K562 (cell line): ENCODE results near the gene RLN1. TPM values are rescaled to one million over a fixed set of nuclear protein-coding genes. Genes with fewer than 3 reads are reported as not detected.

ENCODE experiments used
- ATAC-seq: fragments of 200-7000 bp; cut with Tn5 transposase; 3 replicates; pipeline ENCODE4 v1.9.1; 2020; ENCODE audit warnings: moderate library complexity
- BruUV-seq: library from RNA; stranded (reverse); fragments of 400-500 nt; replicated peaks from 2 replicates; lab custom pipeline; 2021; lab: Mats Ljungman, UMichigan
- CTCF ChIA-PET: fragments of 300-600 bp; formaldehyde crosslinking; extraction: SDS; loops from one replicate; lab custom pipeline; 2021; ENCODE audit warnings: low intra/inter-chr PET ratio; lab: Yijun Ruan, JAX
- POLR2A ChIA-PET: fragments of 300-600, 350-650 bp; sonication (Branson Sonifier 250); formaldehyde crosslinking; extraction: SDS; loops from one replicate; lab custom pipeline; 2021; ENCODE audit warnings: antibody characterized with exemption, inconsistent platforms; lab: Yijun Ruan, JAX
- DNase-seq, 4 experiments: peaks; one replicate each; pipeline versions ENCODE4 v3.0.0 to v3.0.0-alpha.2; 2011 to 2018; ENCODE audit warnings: low spot score in 3 of 4, mixed read lengths in 3 of 4; ENCODE audit errors: extremely low read depth in 1 of 4
- FAIRE-seq: peaks from 2 replicates; lab custom pipeline; 2011; peaks lifted over from hg19 to GRCh38; lab: Jason Lieb, UNC
- H2AFZ ChIP-seq: 2 replicates; pipeline ENCODE4 v1.6.0; 2011; ENCODE audit warnings: low read depth, low read length, control low read depth, inconsistent platforms
- H3K27ac ChIP-seq: fragments of 200-600 bp; 3 replicates; pipeline ENCODE4 v1.8.0; 2011; ENCODE audit warnings: low read depth, mild to moderate bottlenecking, control low read depth, inconsistent platforms, low read length, moderate library complexity, mixed read lengths; ENCODE audit errors: extremely low read depth
- H3K27me3 ChIP-seq, 2 experiments: fragments of 300-600 bp in 1 of 2; 2 replicates in 1 of 2; 3 replicates in 1 of 2; pipeline versions ENCODE4 v1.6.0 to v1.8.0; 2011; ENCODE audit warnings: inconsistent platforms in 2 of 2, low read length in 2 of 2, mild to moderate bottlenecking in 1 of 2, mixed read lengths in 1 of 2, moderate library complexity in 1 of 2; ENCODE audit not compliant: control insufficient read depth in 2 of 2, insufficient read depth in 2 of 2
- H3K36me3 ChIP-seq: fragments of 300-600 bp; 3 replicates; pipeline ENCODE4 v1.8.0; 2011; ENCODE audit warnings: mild to moderate bottlenecking, low read length, inconsistent platforms; ENCODE audit not compliant: control insufficient read depth, insufficient read depth
- H3K4me1 ChIP-seq, 2 experiments: fragments of 200-600 bp in 1 of 2; replicated peaks in 1 of 2; 2 replicates in 1 of 2; 3 replicates in 1 of 2; pipeline versions ENCODE4 v1.5.1 to v1.8.0; 2011; ENCODE audit warnings: inconsistent platforms in 2 of 2, low read length in 2 of 2, mild to moderate bottlenecking in 1 of 2, mixed read lengths in 1 of 2, moderate library complexity in 1 of 2; ENCODE audit not compliant: control insufficient read depth in 2 of 2, insufficient read depth in 2 of 2
- H3K4me2 ChIP-seq: 2 replicates; pipeline ENCODE4 v1.6.1; 2011; ENCODE audit warnings: low read length, control low read depth, inconsistent platforms, mixed read lengths; ENCODE audit not compliant: insufficient read depth
- H3K4me3 ChIP-seq: fragments of 200-600 bp; sonication (generic), shearing (Covaris generic); 2 replicates; pipeline ENCODE4 v1.5.1; 2016; ENCODE audit warnings: control low read depth, inconsistent platforms
- H3K79me2 ChIP-seq: fragments of 200-600 bp; 3 replicates; pipeline ENCODE4 v1.8.0; 2011; ENCODE audit warnings: low read length, inconsistent platforms; ENCODE audit not compliant: control insufficient read depth, insufficient read depth
- H3K9ac ChIP-seq, 2 experiments: 2 replicates each; pipeline versions ENCODE4 v1.6.0 to v1.6.1; 2011; ENCODE audit warnings: low read depth in 2 of 2, low read length in 2 of 2, control low read depth in 1 of 2, inconsistent platforms in 1 of 2, mild to moderate bottlenecking in 1 of 2, mixed read lengths in 1 of 2; ENCODE audit not compliant: insufficient read depth in 1 of 2
- H3K9me1 ChIP-seq: one replicate; pipeline ENCODE4 v1.6.0; 2011; ENCODE audit warnings: inconsistent platforms, mild to moderate bottlenecking, low read length, moderate library complexity; ENCODE audit not compliant: control insufficient read depth, insufficient read depth
- H3K9me3 ChIP-seq: replicated peaks from 2 replicates; pipeline ENCODE4 v1.5.1; 2011; ENCODE audit warnings: low read depth, low read length, inconsistent platforms; ENCODE audit not compliant: control insufficient read depth, insufficient read depth
- H4K20me1 ChIP-seq: replicated peaks from 2 replicates; pipeline ENCODE4 v1.6.1; 2011; ENCODE audit warnings: low read length, inconsistent platforms, mixed read lengths; ENCODE audit not compliant: control insufficient read depth, insufficient read depth
- ARNT ChIP-seq, 2 experiments: fragments of 450-650 bp; IDR thresholded peaks; 2 replicates each; pipeline ENCODE4 v1.6.1; 2016; ENCODE audit warnings: mild to moderate bottlenecking in 1 of 2
- CREM ChIP-seq: IDR thresholded peaks from 2 replicates; pipeline ENCODE4 v1.6.1; 2014; ENCODE audit warnings: antibody characterized with exemption, low read depth
- HDAC6 ChIP-seq: IDR thresholded peaks from 2 replicates; pipeline ENCODE4 v1.6.1; 2012; ENCODE audit warnings: low read depth, mild to moderate bottlenecking, control low read depth, inconsistent platforms, low read length, moderate library complexity
- HOXB6 ChIP-seq: fragments of 250-450 bp; sonication (Bioruptor Pico); IDR thresholded peaks from 2 replicates; pipeline ENCODE4 v1.5.1; 2022; ENCODE audit warnings: mild to moderate bottlenecking, borderline replicate concordance
- MYBL2 ChIP-seq, 2 experiments: fragments of 450-650 bp in 1 of 2; sonication (generic) in 1 of 2; formaldehyde crosslinking in 1 of 2; IDR thresholded peaks; 2 replicates each; pipeline versions ENCODE4 v1.6.1 to v1.8.1; 2017 to 2022; ENCODE audit warnings: borderline replicate concordance in 1 of 2, inconsistent platforms in 1 of 2, low read depth in 1 of 2, mild to moderate bottlenecking in 1 of 2, missing genetic modification reagents in 1 of 2, moderate library complexity in 1 of 2
- NELFE ChIP-seq: IDR thresholded peaks from 2 replicates; pipeline ENCODE4 v1.6.1; 2011; ENCODE audit warnings: mild to moderate bottlenecking; ENCODE audit not compliant: insufficient read depth, insufficient read length
- NFIC ChIP-seq: fragments of 450-650 bp; IDR thresholded peaks from 2 replicates; pipeline ENCODE4 v1.6.1; 2017; ENCODE audit warnings: mild to moderate bottlenecking, inconsistent platforms
- RBM39 ChIP-seq: fragments of 200-400 bp; formaldehyde crosslinking; optimal IDR thresholded peaks from 2 replicates; pipeline ENCODE3; 2018; ENCODE audit warnings: low read depth, low read length
- SRSF9 ChIP-seq: fragments of 200-400 bp; formaldehyde crosslinking; IDR thresholded peaks from 2 replicates; pipeline ENCODE4 v1.6.1; 2017; ENCODE audit warnings: low read depth, low read length, borderline replicate concordance
- TAL1 ChIP-seq: fragments of 450-650 bp; IDR thresholded peaks from 2 replicates; pipeline ENCODE4 v1.6.1; 2016; ENCODE audit warnings: mild to moderate bottlenecking
- in situ Hi-C: fragments of 300-500 bp; cut with MboI; formaldehyde crosslinking; loops from 4 replicates; pipeline ENCODE4 v1.15.0; 2018; ENCODE audit warnings: inconsistent platforms, mixed read lengths
- intact Hi-C: fragments of 100-400 bp; cut with micrococcal nuclease; formaldehyde crosslinking; loops from 2 replicates; pipeline ENCODE4 v1.14.2; 2022
- polyA plus RNA-seq, 8 experiments: library from polyadenylated mRNA; depleted of rRNA in 4 of 8; stranded (reverse) in 5 of 8; unstranded in 3 of 8; fragments of >200 nt; fragmentation: Nextera tagmentation in 2 of 8; fragmentation: Illumina TruSeq in 1 of 8; extraction: Ambion mirVana in 2 of 8; extraction: Trizol in 1 of 8; gene quantifications; 2 replicates each; pipeline versions ENCODE4 v1.2.1 to v1.2.3, GENCODE V29; 2011 to 2014; ENCODE audit warnings: inconsistent platforms in 1 of 8, missing spikeins in 1 of 8
- total RNA-seq, 7 experiments: library from RNA; depleted of rRNA in 6 of 7; stranded (reverse); fragments of >200 nt in 6 of 7; fragmentation: Illumina TruSeq in 2 of 7; extraction: Trizol in 2 of 7; gene quantifications; 2 replicates each; pipeline versions ENCODE4 v1.2.1 to v1.2.3, GENCODE V29; 2011 to 2021; ENCODE audit warnings: low replicate concordance in 1 of 7
- TF ChIP-seq, protein P1 (sequence below): fragments of 250-450 bp; sonication (Bioruptor Pico); IDR thresholded peaks from 2 replicates; pipeline ENCODE4 v1.5.0; 2022; ENCODE audit warnings: mild to moderate bottlenecking
- TF ChIP-seq, protein P2 (sequence below): sonication (generic); formaldehyde crosslinking; IDR thresholded peaks from 2 replicates; pipeline ENCODE4 v1.8.1; 2023; ENCODE audit warnings: mild to moderate bottlenecking, missing genetic modification reagents
- TF ChIP-seq, protein P3 (sequence below): sonication (generic); formaldehyde crosslinking; IDR thresholded peaks from 2 replicates; pipeline ENCODE4 v1.8.1; 2022; ENCODE audit warnings: missing genetic modification reagents
- TF ChIP-seq, protein P4 (sequence below): fragments of 450-650 bp; IDR thresholded peaks from 2 replicates; pipeline ENCODE4 v1.6.1; 2016; ENCODE audit warnings: missing biosample characterization, missing genetic modification characterization
- TF ChIP-seq, protein P5 (sequence below): IDR thresholded peaks from 2 replicates; pipeline ENCODE4 v1.6.1; 2016; ENCODE audit warnings: missing genetic modification characterization, missing compliant biosample characterization

Gene RLN1
- total and polyA plus RNA-seq, 9 of the 15 experiments (the other 6 are each of a cell fraction or from before 2014, with no cell fraction given) = not detected

DNA sequence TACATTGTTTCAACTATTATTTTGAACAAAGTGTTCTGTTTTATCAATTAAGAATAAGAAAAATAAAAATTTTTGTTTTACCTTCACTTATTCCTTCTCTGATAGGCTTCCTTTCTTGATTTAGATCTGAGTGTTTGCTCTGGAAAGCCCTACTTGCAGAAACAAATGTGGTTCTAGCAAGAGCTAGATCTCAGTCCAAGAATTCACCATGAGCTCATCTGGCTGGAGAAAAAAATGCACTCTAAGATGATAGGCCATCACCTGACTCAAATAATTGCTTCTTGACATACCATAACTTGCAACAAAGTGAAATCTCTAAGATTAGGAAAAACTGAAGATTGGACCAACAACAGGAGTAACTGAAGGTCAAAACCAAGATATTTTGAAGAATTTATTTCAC, 28.8 kb downstream of the RLN1 start:
- Histone ChIP-seq H2AFZ (no peak overlapping the region), H3K79me2 (no peaks in the 10 kb centered on the region), H3K9me1 (no peaks in the 10 kb centered on the region), H3K9me3 (no peaks in the 10 kb centered on the region), H3K4me2 (no peak overlapping the region), H4K20me1 (no peaks in the 10 kb centered on the region), H3K9ac (no peak overlapping the region), H3K36me3 (no peaks in the 10 kb centered on the region), H3K4me1 (no peaks in the 10 kb centered on the region), H3K27ac (no peak overlapping the region), H3K4me3 (no peak overlapping the region), H3K27me3 (no peaks in the 10 kb centered on the region)
- in situ Hi-C loops = no loop called here
- ATAC-seq (no peak), FAIRE-seq (no peak), DNase-seq (no peak)
- BruUV-seq = no TSS peak
- intact Hi-C loops = no loop called here
- ChIA-PET POLR2A (no interaction called here), CTCF (no interaction called here)
- TF ChIP-seq, protein P1, sequence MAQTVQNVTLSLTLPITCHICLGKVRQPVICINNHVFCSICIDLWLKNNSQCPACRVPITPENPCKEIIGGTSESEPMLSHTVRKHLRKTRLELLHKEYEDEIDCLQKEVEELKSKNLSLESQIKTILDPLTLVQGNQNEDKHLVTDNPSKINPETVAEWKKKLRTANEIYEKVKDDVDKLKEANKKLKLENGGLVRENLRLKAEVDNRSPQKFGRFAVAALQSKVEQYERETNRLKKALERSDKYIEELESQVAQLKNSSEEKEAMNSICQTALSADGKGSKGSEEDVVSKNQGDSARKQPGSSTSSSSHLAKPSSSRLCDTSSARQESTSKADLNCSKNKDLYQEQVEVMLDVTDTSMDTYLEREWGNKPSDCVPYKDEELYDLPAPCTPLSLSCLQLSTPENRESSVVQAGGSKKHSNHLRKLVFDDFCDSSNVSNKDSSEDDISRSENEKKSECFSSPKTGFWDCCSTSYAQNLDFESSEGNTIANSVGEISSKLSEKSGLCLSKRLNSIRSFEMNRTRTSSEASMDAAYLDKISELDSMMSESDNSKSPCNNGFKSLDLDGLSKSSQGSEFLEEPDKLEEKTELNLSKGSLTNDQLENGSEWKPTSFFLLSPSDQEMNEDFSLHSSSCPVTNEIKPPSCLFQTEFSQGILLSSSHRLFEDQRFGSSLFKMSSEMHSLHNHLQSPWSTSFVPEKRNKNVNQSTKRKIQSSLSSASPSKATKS = no peak
- TF ChIP-seq, protein P2, sequence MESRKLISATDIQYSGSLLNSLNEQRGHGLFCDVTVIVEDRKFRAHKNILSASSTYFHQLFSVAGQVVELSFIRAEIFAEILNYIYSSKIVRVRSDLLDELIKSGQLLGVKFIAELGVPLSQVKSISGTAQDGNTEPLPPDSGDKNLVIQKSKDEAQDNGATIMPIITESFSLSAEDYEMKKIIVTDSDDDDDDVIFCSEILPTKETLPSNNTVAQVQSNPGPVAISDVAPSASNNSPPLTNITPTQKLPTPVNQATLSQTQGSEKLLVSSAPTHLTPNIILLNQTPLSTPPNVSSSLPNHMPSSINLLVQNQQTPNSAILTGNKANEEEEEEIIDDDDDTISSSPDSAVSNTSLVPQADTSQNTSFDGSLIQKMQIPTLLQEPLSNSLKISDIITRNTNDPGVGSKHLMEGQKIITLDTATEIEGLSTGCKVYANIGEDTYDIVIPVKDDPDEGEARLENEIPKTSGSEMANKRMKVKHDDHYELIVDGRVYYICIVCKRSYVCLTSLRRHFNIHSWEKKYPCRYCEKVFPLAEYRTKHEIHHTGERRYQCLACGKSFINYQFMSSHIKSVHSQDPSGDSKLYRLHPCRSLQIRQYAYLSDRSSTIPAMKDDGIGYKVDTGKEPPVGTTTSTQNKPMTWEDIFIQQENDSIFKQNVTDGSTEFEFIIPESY = no peak
- TF ChIP-seq NELFE (no peak), HOXB6 (no peak), CREM (no peak), NFIC (no peak), RBM39 (no peak), ARNT (IDR thresholded peaks at IDR 0.05) (no peak), SRSF9 (no peak), TAL1 (no peak), HDAC6 (no peak), MYBL2 (IDR thresholded peaks at IDR 0.05; ENCODE audit: low read depth) (no peak), MYBL2 (CRISPR knock-in tag; IDR thresholded peaks at IDR 0.05; ENCODE audit: borderline replicate concordance) (no peak)
- TF ChIP-seq, protein P3, sequence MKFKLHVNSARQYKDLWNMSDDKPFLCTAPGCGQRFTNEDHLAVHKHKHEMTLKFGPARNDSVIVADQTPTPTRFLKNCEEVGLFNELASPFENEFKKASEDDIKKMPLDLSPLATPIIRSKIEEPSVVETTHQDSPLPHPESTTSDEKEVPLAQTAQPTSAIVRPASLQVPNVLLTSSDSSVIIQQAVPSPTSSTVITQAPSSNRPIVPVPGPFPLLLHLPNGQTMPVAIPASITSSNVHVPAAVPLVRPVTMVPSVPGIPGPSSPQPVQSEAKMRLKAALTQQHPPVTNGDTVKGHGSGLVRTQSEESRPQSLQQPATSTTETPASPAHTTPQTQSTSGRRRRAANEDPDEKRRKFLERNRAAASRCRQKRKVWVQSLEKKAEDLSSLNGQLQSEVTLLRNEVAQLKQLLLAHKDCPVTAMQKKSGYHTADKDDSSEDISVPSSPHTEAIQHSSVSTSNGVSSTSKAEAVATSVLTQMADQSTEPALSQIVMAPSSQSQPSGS = no peak
- TF ChIP-seq, protein P4, sequence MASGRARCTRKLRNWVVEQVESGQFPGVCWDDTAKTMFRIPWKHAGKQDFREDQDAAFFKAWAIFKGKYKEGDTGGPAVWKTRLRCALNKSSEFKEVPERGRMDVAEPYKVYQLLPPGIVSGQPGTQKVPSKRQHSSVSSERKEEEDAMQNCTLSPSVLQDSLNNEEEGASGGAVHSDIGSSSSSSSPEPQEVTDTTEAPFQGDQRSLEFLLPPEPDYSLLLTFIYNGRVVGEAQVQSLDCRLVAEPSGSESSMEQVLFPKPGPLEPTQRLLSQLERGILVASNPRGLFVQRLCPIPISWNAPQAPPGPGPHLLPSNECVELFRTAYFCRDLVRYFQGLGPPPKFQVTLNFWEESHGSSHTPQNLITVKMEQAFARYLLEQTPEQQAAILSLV (tag) = no peak
- TF ChIP-seq, protein P5, sequence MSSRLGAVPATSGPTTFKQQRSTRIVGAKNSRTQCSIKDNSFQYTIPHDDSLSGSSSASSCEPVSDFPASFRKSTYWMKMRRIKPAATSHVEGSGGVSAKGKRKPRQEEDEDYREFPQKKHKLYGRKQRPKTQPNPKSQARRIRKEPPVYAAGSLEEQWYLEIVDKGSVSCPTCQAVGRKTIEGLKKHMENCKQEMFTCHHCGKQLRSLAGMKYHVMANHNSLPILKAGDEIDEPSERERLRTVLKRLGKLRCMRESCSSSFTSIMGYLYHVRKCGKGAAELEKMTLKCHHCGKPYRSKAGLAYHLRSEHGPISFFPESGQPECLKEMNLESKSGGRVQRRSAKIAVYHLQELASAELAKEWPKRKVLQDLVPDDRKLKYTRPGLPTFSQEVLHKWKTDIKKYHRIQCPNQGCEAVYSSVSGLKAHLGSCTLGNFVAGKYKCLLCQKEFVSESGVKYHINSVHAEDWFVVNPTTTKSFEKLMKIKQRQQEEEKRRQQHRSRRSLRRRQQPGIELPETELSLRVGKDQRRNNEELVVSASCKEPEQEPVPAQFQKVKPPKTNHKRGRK = no peak
